ENCODE results near the gene PTCD3.
A peak's percentile ranks its signal among the peaks of the same experiment; 100 is the strongest.

PTCD3 gene

GRCh38 chr2:86078774-86079545, 27.1 kb upstream of the PTCD3 start:
- no peaks in the 10 kb centered on the region for H3K27me3 ChIP-seq
- TF ChIP-seq, protein P1, sequence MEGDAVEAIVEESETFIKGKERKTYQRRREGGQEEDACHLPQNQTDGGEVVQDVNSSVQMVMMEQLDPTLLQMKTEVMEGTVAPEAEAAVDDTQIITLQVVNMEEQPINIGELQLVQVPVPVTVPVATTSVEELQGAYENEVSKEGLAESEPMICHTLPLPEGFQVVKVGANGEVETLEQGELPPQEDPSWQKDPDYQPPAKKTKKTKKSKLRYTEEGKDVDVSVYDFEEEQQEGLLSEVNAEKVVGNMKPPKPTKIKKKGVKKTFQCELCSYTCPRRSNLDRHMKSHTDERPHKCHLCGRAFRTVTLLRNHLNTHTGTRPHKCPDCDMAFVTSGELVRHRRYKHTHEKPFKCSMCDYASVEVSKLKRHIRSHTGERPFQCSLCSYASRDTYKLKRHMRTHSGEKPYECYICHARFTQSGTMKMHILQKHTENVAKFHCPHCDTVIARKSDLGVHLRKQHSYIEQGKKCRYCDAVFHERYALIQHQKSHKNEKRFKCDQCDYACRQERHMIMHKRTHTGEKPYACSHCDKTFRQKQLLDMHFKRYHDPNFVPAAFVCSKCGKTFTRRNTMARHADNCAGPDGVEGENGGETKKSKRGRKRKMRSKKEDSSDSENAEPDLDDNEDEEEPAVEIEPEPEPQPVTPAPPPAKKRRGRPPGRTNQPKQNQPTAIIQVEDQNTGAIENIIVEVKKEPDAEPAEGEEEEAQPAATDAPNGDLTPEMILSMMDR (IDR thresholded peaks at IDR 0.05; ENCODE audit: low read depth, low read length), result peak; percentile 37
- H3K36me3 ChIP-seq, result peaks cover 39% of the 10 kb centered on the region
- H3K4me3 ChIP-seq (ENCODE audit: low read depth, low read length), result no peak overlapping the region
- DNase-seq, result no peak
- H3K9me3 ChIP-seq, result no peaks in the 10 kb centered on the region
- H3K4me1 ChIP-seq, result no peaks in the 10 kb centered on the region

GRCh38 chr2:86079981-86080911, 25.8 kb upstream of the PTCD3 start:
- TF ChIP-seq, protein P1 (IDR thresholded peaks at IDR 0.05; ENCODE audit: low read depth, low read length), result peak; percentile 69
- no peaks in the 10 kb centered on the region for H3K27me3 ChIP-seq
- peak; percentile 72 for DNase-seq
- peaks cover 35% of the 10 kb centered on the region for H3K36me3 ChIP-seq
- no peaks in the 10 kb centered on the region for H3K4me1 ChIP-seq
- no peaks in the 10 kb centered on the region for H3K9me3 ChIP-seq
- no peak overlapping the region for H3K4me3 ChIP-seq (ENCODE audit: low read depth, low read length)

GRCh38 chr2:86081724-86082123, 24.3 kb upstream of the PTCD3 start:
- H3K4me1 ChIP-seq, result no peaks in the 10 kb centered on the region
- H3K27me3 ChIP-seq, result no peaks in the 10 kb centered on the region
- no peak overlapping the region for H3K4me3 ChIP-seq (ENCODE audit: low read depth, low read length)
- no peaks in the 10 kb centered on the region for H3K9me3 ChIP-seq
- DNase-seq, result no peak
- peaks cover 42% of the 10 kb centered on the region for H3K36me3 ChIP-seq
- TF ChIP-seq, protein P1 (IDR thresholded peaks at IDR 0.05; ENCODE audit: low read depth, low read length), result no peak

GRCh38 chr2:86082756-86083155, 23.3 kb upstream of the PTCD3 start:
- no peaks in the 10 kb centered on the region for H3K27me3 ChIP-seq
- H3K4me3 ChIP-seq (ENCODE audit: low read depth, low read length), result no peak overlapping the region
- TF ChIP-seq, protein P1 (IDR thresholded peaks at IDR 0.05; ENCODE audit: low read depth, low read length), result no peak
- DNase-seq, result no peak
- H3K9me3 ChIP-seq, result no peaks in the 10 kb centered on the region
- H3K4me1 ChIP-seq, result no peaks in the 10 kb centered on the region
- H3K36me3 ChIP-seq, result peaks cover 35% of the 10 kb centered on the region

GRCh38 chr2:86087936-86088850, 17.8 kb upstream of the PTCD3 start:
- Histone ChIP-seq H3K4me1 (no peaks in the 10 kb centered on the region), H3K27me3 (no peaks in the 10 kb centered on the region), H3K9me3 (no peaks in the 10 kb centered on the region), H3K36me3 (peaks cover 39% of the 10 kb centered on the region), H3K4me3 (ENCODE audit: low read depth, low read length) (no peak overlapping the region)
- DNase-seq, result peak; percentile 28
- TF ChIP-seq, protein P1 (IDR thresholded peaks at IDR 0.05; ENCODE audit: low read depth, low read length), result peak; percentile 43

Measured in BE2C (cell line).